HCT116 (cell line): ENCODE measurements around the gene DENND1A. TPM values are rescaled to one million over a fixed set of nuclear protein-coding genes. Genes with fewer than 3 reads are reported as not detected.

ENCODE experiments used
- ATAC-seq: fragments of 200-7000 bp; cut with Tn5 transposase; 2 replicates; pipeline ENCODE4 v1.9.1; 2020; ENCODE audit warnings: mild to moderate bottlenecking, moderate library complexity
- BruUV-seq: library from RNA; stranded (reverse); fragments of 400-500 nt; replicated peaks from 2 replicates; lab custom pipeline; 2021; lab: Mats Ljungman, UMichigan
- CTCF ChIA-PET: fragments of 300-600 bp; sonication (Branson Sonifier 250); formaldehyde crosslinking; loops from one replicate; lab custom pipeline; 2021; ENCODE audit warnings: antibody characterized with exemption; lab: Charles Lee
- POLR2A ChIA-PET: fragments of 300-600, 350-600 bp; sonication (Branson Sonifier 250); formaldehyde crosslinking; loops from one replicate; lab custom pipeline; 2021; ENCODE audit warnings: antibody characterized with exemption; lab: Charles Lee
- RAD21 ChIA-PET, 2 experiments: fragments of 300-600 bp; sonication (Branson Sonifier 250); formaldehyde crosslinking; loops; one replicate each; lab custom pipeline; 2023; ENCODE audit warnings: low total read pairs in 2 of 2; ENCODE audit not compliant: uncharacterized antibody in 2 of 2, unreplicated experiment in 2 of 2, low non-redundant PET in 1 of 2; lab: Charles Lee
- DNase-seq: peaks from one replicate; pipeline ENCODE4 v3.0.0-alpha.2; 2010; ENCODE audit warnings: low read depth, low spot score
- H2AFZ ChIP-seq: fragments of 200-600 bp; shearing (Covaris generic), sonication (generic); 2 replicates; pipeline ENCODE4 v1.6.1; 2017; ENCODE audit warnings: low read depth, mixed run types, mixed read lengths, antibody characterized with exemption, low read length; ENCODE audit not compliant: poor library complexity, severe bottlenecking
- H3K27ac ChIP-seq: 2 replicates; pipeline ENCODE4 v1.5.1; 2012; ENCODE audit warnings: low read depth, low read length
- H3K27me3 ChIP-seq: fragments of 200-600 bp; sonication (generic); 2 replicates; pipeline ENCODE4 v1.6.1; 2016; ENCODE audit warnings: mixed run types, low read length, mixed read lengths; ENCODE audit not compliant: insufficient read depth
- H3K36me3 ChIP-seq, 2 experiments: fragments of 200-500 bp in 1 of 2; fragments of 200-600 bp in 1 of 2; sonication (Bioruptor generic) in 1 of 2; sonication (generic) in 1 of 2; 2 replicates each; pipeline versions ENCODE4 v1.5.1 to v1.6.1; 2014 to 2016; ENCODE audit warnings: low read length in 2 of 2, inconsistent platforms in 1 of 2, mixed read lengths in 1 of 2, mixed run types in 1 of 2; ENCODE audit not compliant: insufficient read depth in 2 of 2, control insufficient read depth in 1 of 2
- H3K4me1 ChIP-seq, 2 experiments: fragments of 200-600 bp in 1 of 2; sonication (generic) in 1 of 2; 2 replicates each; pipeline versions ENCODE4 v1.5.1 to v1.6.1; 2012 to 2017; ENCODE audit warnings: low read length in 2 of 2, inconsistent platforms in 1 of 2, mild to moderate bottlenecking in 1 of 2, mixed read lengths in 1 of 2, mixed run types in 1 of 2, moderate library complexity in 1 of 2; ENCODE audit not compliant: insufficient read depth in 2 of 2, control insufficient read depth in 1 of 2
- H3K4me2 ChIP-seq: fragments of 200-600 bp; sonication (generic); 2 replicates; pipeline ENCODE4 v1.6.1; 2017; ENCODE audit warnings: mixed run types, low read length, mixed read lengths
- H3K4me3 ChIP-seq, 2 experiments: fragments of 200-600 bp in 1 of 2; sonication (generic) in 1 of 2; replicated peaks in 1 of 2; 2 replicates each; pipeline ENCODE4 v1.5.1; 2011 to 2016; ENCODE audit warnings: low read length in 2 of 2, control low read depth in 1 of 2, low read depth in 1 of 2, mild to moderate bottlenecking in 1 of 2, mixed read lengths in 1 of 2, mixed run types in 1 of 2
- H3K79me2 ChIP-seq: fragments of 200-600 bp; sonication (generic); 2 replicates; pipeline ENCODE4 v1.6.1; 2017; ENCODE audit warnings: mild to moderate bottlenecking, mixed run types, low read length, moderate library complexity, mixed read lengths; ENCODE audit not compliant: insufficient read depth
- H3K9ac ChIP-seq: fragments of 200-600 bp; sonication (generic); 2 replicates; pipeline ENCODE4 v1.6.1; 2016; ENCODE audit warnings: low read length, mixed read lengths
- H3K9me2 ChIP-seq: fragments of 200-600 bp; sonication (generic), shearing (Covaris generic); 2 replicates; pipeline ENCODE4 v1.6.1; 2017; ENCODE audit warnings: mixed run types, mild to moderate bottlenecking, moderate library complexity; ENCODE audit not compliant: insufficient read depth
- H3K9me3 ChIP-seq, 2 experiments: fragments of 200-500 bp in 1 of 2; fragments of 200-600 bp in 1 of 2; sonication (Bioruptor generic) in 1 of 2; sonication (generic) in 1 of 2; 2 replicates each; pipeline ENCODE4 v1.6.1; 2014 to 2017; ENCODE audit warnings: low read length in 2 of 2, mixed read lengths in 2 of 2, inconsistent platforms in 1 of 2, low read depth in 1 of 2, mild to moderate bottlenecking in 1 of 2, mixed run types in 1 of 2, moderate library complexity in 1 of 2; ENCODE audit not compliant: control insufficient read depth in 1 of 2, insufficient read depth in 1 of 2
- H4K20me1 ChIP-seq: fragments of 200-600 bp; sonication (generic), shearing (Covaris generic); 2 replicates; pipeline ENCODE4 v1.6.1; 2017; ENCODE audit warnings: mixed run types, mild to moderate bottlenecking, moderate library complexity; ENCODE audit not compliant: insufficient read depth
- CTCF ChIP-seq, 3 experiments: fragments of 200-600 bp in 1 of 3; sonication (generic) in 1 of 3; IDR thresholded peaks in 2 of 3; conservative IDR thresholded peaks in 1 of 3; 2 replicates each; pipeline ENCODE4 v1.5.1; 2012 to 2017; ENCODE audit warnings: low read depth in 2 of 3, low read length in 2 of 3, antibody characterized with exemption in 1 of 3, borderline replicate concordance in 1 of 3, control low read depth in 1 of 3, mild to moderate bottlenecking in 1 of 3, mixed read lengths in 1 of 3, mixed run types in 1 of 3, moderate library complexity in 1 of 3; ENCODE audit not compliant: insufficient read depth in 1 of 3
- EGR1 ChIP-seq: IDR thresholded peaks from 2 replicates; pipeline ENCODE4 v1.6.1; 2012; ENCODE audit warnings: low read depth
- EZH2 ChIP-seq: fragments of 200-600 bp; sonication (generic); IDR thresholded peaks from 2 replicates; pipeline ENCODE4 v1.6.1; 2017; ENCODE audit warnings: antibody characterized with exemption, mixed run types
- MAX ChIP-seq: IDR thresholded peaks from 2 replicates; pipeline ENCODE4 v1.6.1; 2012
- POLR2AphosphoS5 ChIP-seq: IDR thresholded peaks from 2 replicates; pipeline ENCODE4 v1.6.1; 2011; ENCODE audit warnings: mild to moderate bottlenecking, low read depth, low read length, moderate library complexity
- REST ChIP-seq: IDR thresholded peaks from 2 replicates; pipeline ENCODE4 v1.6.1; 2012; ENCODE audit warnings: low read depth
- SRF ChIP-seq: IDR thresholded peaks from 2 replicates; pipeline ENCODE4 v1.6.1; 2012; ENCODE audit warnings: low read depth
- YY1 ChIP-seq: IDR thresholded peaks from 2 replicates; pipeline ENCODE4 v1.6.1; 2011; ENCODE audit warnings: low read length, low read depth, moderate library complexity, mild to moderate bottlenecking; ENCODE audit not compliant: insufficient replicate concordance; ENCODE audit errors: extremely low read depth
- intact Hi-C: fragments of 100-400 bp; cut with micrococcal nuclease; formaldehyde crosslinking; loops from 2 replicates; pipeline ENCODE4 v1.10.0; 2022
- total RNA-seq: library from RNA; stranded (reverse); gene quantifications from one replicate; pipeline ENCODE4 v1.2.1, GENCODE V29; 2021; ENCODE audit not compliant: unreplicated experiment

The DENND1A gene
- total RNA-seq, 1 experiment from 2014 or later = 33.0 TPM

GRCh38 chr9:123584202-123585176 is 345.4 kb downstream of the DENND1A start:
- no peaks in the 10 kb centered on the region for H3K9me3 ChIP-seq
- TF ChIP-seq REST (no peak), SRF (no peak), CTCF (IDR thresholded peaks at IDR 0.05 in 2 of 3, conservative IDR thresholded peaks at IDR 0.05 in 1 of 3; ENCODE audit: borderline replicate concordance in 1 of 3, insufficient read depth in 1 of 3, low read depth in 2 of 3, low read length in 2 of 3) (no peak), EZH2 (no peak), YY1 (no peak), EGR1 (no peak), MAX (no peak), POLR2AphosphoS5 (no peak)
- H3K27me3 ChIP-seq = no peaks in the 10 kb centered on the region
- H2AFZ ChIP-seq = no peak overlapping the region
- CTCF ChIA-PET = no interaction called here
- H3K4me3 ChIP-seq = no peak overlapping the region
- no peak overlapping the region for H3K27ac ChIP-seq
- POLR2A ChIA-PET = no interaction called here
- DNase-seq = no peak
- H3K79me2 ChIP-seq = no peaks in the 10 kb centered on the region
- ATAC-seq = no peak
- H3K36me3 ChIP-seq = no peaks in the 10 kb centered on the region
- intact Hi-C loops = no loop called here
- no peak overlapping the region for H3K9ac ChIP-seq
- no peaks in the 10 kb centered on the region for H3K4me1 ChIP-seq
- BruUV-seq = no TSS peak
- no peaks in the 10 kb centered on the region for H3K9me2 ChIP-seq
- RAD21 ChIA-PET = no interaction called here
- H3K4me2 ChIP-seq = no peak overlapping the region
- no peaks in the 10 kb centered on the region for H4K20me1 ChIP-seq
